ENCODE results near the gene SPPL2B.

- TF ChIP-seq CTCF (IDR thresholded peaks at IDR 0.05): no peak
- no peak for TF ChIP-seq POLR2AphosphoS5 (IDR thresholded peaks at IDR 0.05)
Measured at GRCh38 chr19:2312820-2313501, 15.5 kb upstream of the SPPL2B start.
